ENCODE results near the gene SLC27A2. TPM values are rescaled to one million over a fixed set of nuclear protein-coding genes. Genes with fewer than 3 reads are reported as not detected.

SLC27A2 gene
- total RNA-seq, 4 donors from 2014 or later, result 0.72 to 10.2 (median 5.9) TPM

DNA sequence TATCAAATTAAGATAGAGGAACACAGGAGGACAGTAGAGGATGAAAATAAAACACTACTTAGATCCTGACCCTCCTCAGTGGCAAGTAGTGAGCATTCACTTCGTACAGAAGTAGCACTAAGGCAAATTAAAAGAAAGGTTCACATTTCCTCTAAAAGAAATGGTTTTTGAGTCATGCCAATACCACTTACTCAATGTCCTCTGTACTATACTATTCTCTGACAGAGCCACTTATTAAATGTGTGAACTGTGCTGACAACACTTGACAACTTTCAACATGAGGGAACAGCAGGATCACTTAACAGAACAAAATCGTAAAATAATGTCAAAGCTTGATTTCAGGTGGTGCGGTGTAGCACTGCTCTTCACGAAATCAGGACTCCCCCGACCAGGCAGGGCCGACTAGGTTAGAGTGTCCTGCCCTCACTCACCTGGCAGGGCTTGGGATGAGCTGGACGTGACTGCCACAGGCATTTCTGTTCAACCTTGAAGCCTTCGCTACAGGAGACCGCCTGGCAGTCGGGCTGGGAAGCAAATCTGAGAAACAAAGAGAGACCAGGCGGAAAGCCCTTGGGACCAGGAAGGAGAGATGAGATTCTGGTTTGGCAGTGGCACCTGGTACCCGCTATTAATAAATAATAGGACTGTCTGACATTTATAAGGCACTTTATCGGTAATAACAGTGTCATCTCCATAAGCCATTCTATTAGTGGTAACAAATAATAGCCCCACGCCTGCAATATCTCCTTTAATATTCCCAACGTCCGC, 611 bp upstream of the SLC27A2 start:
- Histone ChIP-seq H3K27me3 (peaks cover 35% of the 10 kb centered on the region), H3K9me3 (no peaks in the 10 kb centered on the region), H3K4me1 (peaks cover 14% of the 10 kb centered on the region), H3K27ac (no peak overlapping the region), H3K4me3 (peak overlapping the region; percentile 66), H3K36me3 (no peaks in the 10 kb centered on the region)
- no peak for TF ChIP-seq EP300 (IDR thresholded peaks at IDR 0.05)
- no peak for TF ChIP-seq POLR2AphosphoS5 (IDR thresholded peaks at IDR 0.05)
- TF ChIP-seq, protein P1, sequence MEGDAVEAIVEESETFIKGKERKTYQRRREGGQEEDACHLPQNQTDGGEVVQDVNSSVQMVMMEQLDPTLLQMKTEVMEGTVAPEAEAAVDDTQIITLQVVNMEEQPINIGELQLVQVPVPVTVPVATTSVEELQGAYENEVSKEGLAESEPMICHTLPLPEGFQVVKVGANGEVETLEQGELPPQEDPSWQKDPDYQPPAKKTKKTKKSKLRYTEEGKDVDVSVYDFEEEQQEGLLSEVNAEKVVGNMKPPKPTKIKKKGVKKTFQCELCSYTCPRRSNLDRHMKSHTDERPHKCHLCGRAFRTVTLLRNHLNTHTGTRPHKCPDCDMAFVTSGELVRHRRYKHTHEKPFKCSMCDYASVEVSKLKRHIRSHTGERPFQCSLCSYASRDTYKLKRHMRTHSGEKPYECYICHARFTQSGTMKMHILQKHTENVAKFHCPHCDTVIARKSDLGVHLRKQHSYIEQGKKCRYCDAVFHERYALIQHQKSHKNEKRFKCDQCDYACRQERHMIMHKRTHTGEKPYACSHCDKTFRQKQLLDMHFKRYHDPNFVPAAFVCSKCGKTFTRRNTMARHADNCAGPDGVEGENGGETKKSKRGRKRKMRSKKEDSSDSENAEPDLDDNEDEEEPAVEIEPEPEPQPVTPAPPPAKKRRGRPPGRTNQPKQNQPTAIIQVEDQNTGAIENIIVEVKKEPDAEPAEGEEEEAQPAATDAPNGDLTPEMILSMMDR (IDR thresholded peaks at IDR 0.05), result no peak
- TF ChIP-seq POLR2A (IDR thresholded peaks at IDR 0.05), result no peak
- no peak for DNase-seq (ENCODE audit: low spot score in 2 of 2)
- 43% methylated on average over 16 of the region's 16 CpGs for WGBS

DNA sequence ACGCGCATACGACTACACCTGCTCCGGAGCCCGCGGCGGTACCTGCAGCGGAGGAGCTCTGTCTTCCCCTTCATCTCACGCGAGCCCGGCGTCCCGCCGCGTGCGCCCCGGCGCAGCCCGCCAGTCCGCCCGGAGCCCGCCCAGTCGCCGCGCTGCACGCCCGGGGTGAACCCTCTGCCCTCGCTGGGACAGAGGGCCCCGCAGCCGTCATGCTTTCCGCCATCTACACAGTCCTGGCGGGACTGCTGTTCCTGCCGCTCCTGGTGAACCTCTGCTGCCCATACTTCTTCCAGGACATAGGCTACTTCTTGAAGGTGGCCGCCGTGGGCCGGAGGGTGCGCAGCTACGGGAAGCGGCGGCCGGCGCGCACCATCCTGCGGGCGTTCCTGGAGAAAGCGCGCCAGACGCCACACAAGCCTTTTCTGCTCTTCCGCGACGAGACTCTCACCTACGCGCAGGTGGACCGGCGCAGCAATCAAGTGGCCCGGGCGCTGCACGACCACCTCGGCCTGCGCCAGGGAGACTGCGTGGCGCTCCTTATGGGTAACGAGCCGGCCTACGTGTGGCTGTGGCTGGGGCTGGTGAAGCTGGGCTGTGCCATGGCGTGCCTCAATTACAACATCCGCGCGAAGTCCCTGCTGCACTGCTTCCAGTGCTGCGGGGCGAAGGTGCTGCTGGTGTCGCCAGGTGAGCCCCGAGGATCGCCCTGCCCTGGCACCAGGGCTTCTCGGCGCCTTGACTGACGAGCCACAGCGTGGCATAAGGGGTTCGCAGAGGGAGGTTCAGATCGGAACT, 420 bp downstream of the SLC27A2 start:
- Histone ChIP-seq H3K4me1 (peaks cover 14% of the 10 kb centered on the region), H3K27ac (no peak overlapping the region), H3K9me3 (no peaks in the 10 kb centered on the region), H3K4me3 (peak overlapping the region; percentile 66), H3K36me3 (no peaks in the 10 kb centered on the region), H3K27me3 (peaks cover 35% of the 10 kb centered on the region)
- DNase-seq (ENCODE audit: low spot score in 2 of 2), result no peak
- WGBS, result 3% methylated on average over 28 of the region's 80 CpGs
- TF ChIP-seq POLR2AphosphoS5 (IDR thresholded peaks at IDR 0.05) (no peak), POLR2A (IDR thresholded peaks at IDR 0.05) (no peak)

DNA sequence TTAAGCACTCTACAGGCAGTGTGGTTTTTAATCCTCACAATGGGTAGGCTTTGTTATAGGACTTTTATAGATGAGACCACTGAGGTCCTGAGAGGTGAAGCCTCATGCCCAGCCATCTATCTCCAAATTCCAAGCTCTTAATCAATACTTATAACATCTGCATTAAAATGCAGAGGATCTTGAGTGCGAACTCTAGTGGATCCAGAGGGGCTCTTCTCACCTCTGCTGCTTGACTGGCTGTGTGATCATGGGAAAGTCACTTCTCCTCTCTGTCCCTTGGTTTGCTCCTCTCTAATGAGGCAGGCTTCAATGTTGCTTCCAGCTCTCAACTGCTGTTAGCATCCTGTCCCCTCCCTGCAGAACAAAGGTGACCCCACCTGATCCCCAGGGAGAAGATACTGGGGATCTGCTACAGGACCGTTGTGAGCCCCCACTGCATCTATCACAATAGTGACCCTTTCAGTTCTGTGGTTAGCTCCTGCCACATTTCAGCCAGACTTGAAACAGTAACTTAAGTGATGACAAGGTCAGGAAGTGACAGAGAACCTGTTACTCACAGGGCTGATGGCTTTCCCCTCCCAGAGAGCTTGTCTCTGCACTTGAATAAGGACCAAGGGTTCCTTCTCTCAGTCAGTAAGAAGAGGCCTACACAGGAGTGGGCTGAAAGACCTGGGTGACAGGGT, 1.3 kb downstream of the SLC27A2 start:
- Histone ChIP-seq H3K4me1 (peaks cover 14% of the 10 kb centered on the region), H3K36me3 (no peaks in the 10 kb centered on the region), H3K27me3 (peaks cover 35% of the 10 kb centered on the region), H3K4me3 (peak overlapping the region; percentile 66), H3K27ac (no peak overlapping the region), H3K9me3 (no peaks in the 10 kb centered on the region)
- TF ChIP-seq POLR2AphosphoS5 (IDR thresholded peaks at IDR 0.05), result no peak
- no peak for TF ChIP-seq POLR2A (IDR thresholded peaks at IDR 0.05)
- no peak for TF ChIP-seq EP300 (IDR thresholded peaks at IDR 0.05)
- TF ChIP-seq, protein P1 (IDR thresholded peaks at IDR 0.05), result no peak
- 83% methylated on average over 2 of the region's 2 CpGs for WGBS
- DNase-seq (ENCODE audit: low spot score in 2 of 2), result no peak

DNA sequence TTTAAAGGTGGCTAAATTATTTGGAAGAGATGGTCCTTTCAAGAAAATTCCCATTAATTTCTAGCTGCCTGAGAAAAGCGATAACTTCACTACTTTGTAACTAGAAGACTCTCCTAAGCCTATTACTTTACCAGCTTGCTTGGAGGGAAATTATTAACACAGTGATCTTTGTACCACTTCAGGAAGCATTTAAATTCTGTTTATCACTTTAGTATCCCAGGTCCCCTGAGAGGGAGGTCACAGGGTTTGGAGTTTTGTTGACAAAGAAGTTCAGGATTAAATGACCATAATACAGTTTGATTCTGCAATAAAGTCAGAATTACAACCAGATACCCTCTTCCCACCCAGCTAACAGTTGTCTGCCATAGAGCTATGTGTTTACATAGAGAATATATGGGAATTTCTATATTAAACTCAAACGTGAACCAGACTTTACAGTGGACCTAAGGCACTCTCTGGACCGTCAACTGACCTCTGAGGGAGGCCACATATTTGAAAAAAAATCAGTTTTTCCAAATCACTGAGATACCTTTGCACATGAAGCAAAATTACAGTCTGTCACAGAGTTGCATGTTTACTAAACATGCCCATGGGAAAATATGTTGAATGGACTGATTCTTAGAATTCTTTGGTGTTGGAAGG, 3.0 kb downstream of the SLC27A2 start:
- WGBS, result 55% methylated on average over 3 of the region's 3 CpGs
- no peak for TF ChIP-seq POLR2AphosphoS5 (IDR thresholded peaks at IDR 0.05)
- TF ChIP-seq EP300 (IDR thresholded peaks at IDR 0.05), result no peak
- no peak for TF ChIP-seq POLR2A (IDR thresholded peaks at IDR 0.05)
- Histone ChIP-seq H3K27me3 (peaks cover 35% of the 10 kb centered on the region), H3K4me1 (peaks cover 14% of the 10 kb centered on the region), H3K27ac (no peak overlapping the region), H3K4me3 (no peak overlapping the region), H3K36me3 (no peaks in the 10 kb centered on the region), H3K9me3 (no peaks in the 10 kb centered on the region)
- no peak for DNase-seq (ENCODE audit: low spot score in 2 of 2)

DNA sequence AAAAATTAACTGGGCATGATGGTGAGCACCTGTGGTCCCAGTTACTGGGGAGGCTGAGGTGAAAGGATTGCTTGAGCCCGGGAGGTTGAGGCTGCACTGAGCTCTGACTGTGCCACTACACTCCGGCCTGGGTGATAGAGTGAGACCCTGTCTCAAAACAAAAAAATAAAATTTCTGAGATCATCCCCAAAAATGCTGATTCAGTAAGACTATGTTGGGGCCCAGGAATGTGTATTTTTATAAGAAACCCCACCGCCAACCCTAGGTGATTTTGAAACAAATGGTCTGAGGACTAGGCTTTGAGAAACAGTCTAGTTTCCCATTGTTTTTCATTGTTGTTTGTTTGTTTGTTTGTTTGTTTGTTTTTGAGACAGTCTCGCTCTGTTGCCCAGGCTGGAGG, 4.1 kb downstream of the SLC27A2 start:
- TF ChIP-seq, protein P1 (IDR thresholded peaks at IDR 0.05), result no peak
- TF ChIP-seq POLR2A (IDR thresholded peaks at IDR 0.05) (no peak), EP300 (IDR thresholded peaks at IDR 0.05) (no peak), POLR2AphosphoS5 (IDR thresholded peaks at IDR 0.05) (no peak)
- H3K27me3 ChIP-seq, result peaks cover 33% of the 10 kb centered on the region
- DNase-seq (ENCODE audit: low spot score in 2 of 2), result no peak
- H3K4me1 ChIP-seq, result peaks cover 14% of the 10 kb centered on the region
- H3K27ac ChIP-seq, result no peak overlapping the region
- 95% methylated on average over 4 of the region's 4 CpGs for WGBS
- no peaks in the 10 kb centered on the region for H3K36me3 ChIP-seq
- H3K9me3 ChIP-seq, result no peaks in the 10 kb centered on the region
- H3K4me3 ChIP-seq, result no peak overlapping the region
